ENCODE measurements around the gene POLR2J. TPM values are rescaled to one million over a fixed set of nuclear protein-coding genes. Genes with fewer than 3 reads are reported as not detected.
A peak's percentile ranks its signal among the peaks of the same experiment; 100 is the strongest.
"Not testable (repeated sequence)": the region's sequence is repeated elsewhere in the genome, so short reads cannot be mapped to it uniquely, and the experiment has no call there.

The POLR2J gene
- total RNA-seq = 45.2 and 49.5 TPM in 2 replicates

GRCh38 chr7:102478314-102479208 lies at the start of gene POLR2J:
Gene POLR2J, minus strand, starts transcription at chr7:102478922. Its CDS starts 62 bp downstream, at chr7:102478860.
- H3K27me3 Mint-ChIP-seq; H3K4me1 Mint-ChIP-seq; CTCF ChIA-PET; POLR2A ChIA-PET; intact Hi-C loops (cut with micrococcal nuclease); H3K36me3 Mint-ChIP-seq (ENCODE audit: low read depth); H3K9me3 Mint-ChIP-seq: not testable (repeated sequence)
- H3K4me3 Mint-ChIP-seq = peak within 1 kb of the TSS; percentile 90
- peak; percentile 74 for DNase-seq
- peak within 1 kb of the TSS; percentile 86 for H3K27ac Mint-ChIP-seq
- peak; percentile 94 for ATAC-seq (ENCODE audit: low read depth)

DNA sequence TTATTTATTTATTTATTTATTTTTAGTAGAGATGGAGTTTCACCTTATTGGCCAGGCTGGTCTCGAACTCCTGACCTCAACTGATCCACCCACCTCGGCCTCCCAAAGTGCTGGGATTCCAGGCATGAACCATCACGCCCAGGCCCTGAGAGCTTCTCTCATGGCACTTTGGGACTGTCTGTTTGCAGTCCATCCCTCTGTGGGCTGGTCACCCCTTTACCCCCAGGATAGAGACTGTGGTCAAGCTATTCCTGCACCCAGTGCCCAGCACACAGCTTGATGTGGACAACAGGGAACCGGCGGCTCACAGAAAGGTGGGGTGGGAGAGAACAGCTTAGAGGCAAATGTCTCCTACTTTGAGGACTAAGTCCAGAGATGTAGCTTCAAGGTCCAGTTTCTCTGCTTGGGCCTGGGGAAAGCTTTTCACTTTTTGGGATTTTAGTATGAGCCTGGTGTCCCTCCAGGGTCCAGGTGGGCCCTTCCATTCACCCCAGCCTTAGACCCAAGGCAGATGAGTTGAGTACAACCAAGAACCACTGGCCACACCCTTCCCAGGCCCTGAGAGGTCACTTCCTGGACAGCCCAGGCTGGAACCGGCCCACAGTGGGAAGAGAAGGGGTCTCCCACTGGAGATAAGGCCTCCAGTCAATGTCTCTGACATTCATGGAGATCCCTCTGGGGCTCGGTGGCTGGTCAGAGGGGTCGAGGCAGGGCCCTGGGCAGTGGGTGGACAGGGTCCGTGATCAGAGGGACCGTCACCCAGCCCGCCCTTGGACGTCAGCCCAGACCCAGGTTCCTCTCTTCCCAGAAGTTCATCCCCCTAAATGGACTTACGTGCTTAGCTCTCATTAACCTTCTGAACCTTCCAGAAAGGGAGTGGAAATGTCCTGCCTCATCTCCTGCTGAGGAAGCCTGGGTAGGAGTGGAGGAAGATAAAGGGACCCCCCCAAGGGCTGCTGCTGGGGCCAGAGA lies 49.4 kb upstream of the POLR2J start:
- DNase-seq; H3K27me3 Mint-ChIP-seq; CTCF ChIA-PET; H3K4me1 Mint-ChIP-seq; intact Hi-C loops (cut with micrococcal nuclease); ATAC-seq (ENCODE audit: low read depth); H3K9me3 Mint-ChIP-seq; POLR2A ChIA-PET; H3K27ac Mint-ChIP-seq; H3K4me3 Mint-ChIP-seq; H3K36me3 Mint-ChIP-seq (ENCODE audit: low read depth): not testable (repeated sequence)

GRCh38 chr7:102527182-102527581 lies 48.5 kb upstream of the POLR2J start:
- H3K27ac Mint-ChIP-seq; H3K36me3 Mint-ChIP-seq (ENCODE audit: low read depth); POLR2A ChIA-PET; intact Hi-C loops (cut with micrococcal nuclease); CTCF ChIA-PET; H3K9me3 Mint-ChIP-seq; H3K4me1 Mint-ChIP-seq; ATAC-seq (ENCODE audit: low read depth); H3K27me3 Mint-ChIP-seq; DNase-seq; H3K4me3 Mint-ChIP-seq: not testable (repeated sequence)

GRCh38 chr7:102524803-102525202 lies 46.1 kb upstream of the POLR2J start:
- POLR2A ChIA-PET; intact Hi-C loops (cut with micrococcal nuclease); H3K36me3 Mint-ChIP-seq (ENCODE audit: low read depth); H3K27me3 Mint-ChIP-seq; H3K27ac Mint-ChIP-seq; ATAC-seq (ENCODE audit: low read depth); CTCF ChIA-PET; H3K4me1 Mint-ChIP-seq; H3K9me3 Mint-ChIP-seq; DNase-seq; H3K4me3 Mint-ChIP-seq: not testable (repeated sequence)

DNA sequence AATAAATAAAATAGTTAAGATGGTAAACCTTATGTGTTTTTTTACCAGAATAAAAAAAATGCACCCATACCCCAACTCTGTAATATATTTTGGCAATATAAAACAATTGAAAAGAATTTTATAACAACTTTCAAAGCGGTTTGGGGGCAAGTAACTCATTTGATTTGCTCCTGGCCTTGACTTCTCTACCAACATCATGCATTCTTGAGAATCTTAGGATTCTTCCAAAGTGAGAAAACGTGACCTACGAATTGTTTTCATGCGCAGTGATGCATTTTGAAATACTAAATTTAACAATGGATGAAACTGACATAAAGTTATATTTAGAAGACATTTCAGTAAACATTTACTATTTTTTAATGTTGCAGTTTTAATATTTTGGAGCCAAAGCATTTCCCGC lies 42.1 kb upstream of the POLR2J start:
- H3K4me3 Mint-ChIP-seq; H3K9me3 Mint-ChIP-seq; POLR2A ChIA-PET; ATAC-seq (ENCODE audit: low read depth); H3K36me3 Mint-ChIP-seq (ENCODE audit: low read depth); intact Hi-C loops (cut with micrococcal nuclease); CTCF ChIA-PET; H3K4me1 Mint-ChIP-seq; H3K27ac Mint-ChIP-seq; H3K27me3 Mint-ChIP-seq; DNase-seq: not testable (repeated sequence)

- POLR2A ChIA-PET; H3K27me3 Mint-ChIP-seq; H3K4me1 Mint-ChIP-seq; H3K27ac Mint-ChIP-seq; H3K36me3 Mint-ChIP-seq (ENCODE audit: low read depth); DNase-seq; H3K9me3 Mint-ChIP-seq; CTCF ChIA-PET; intact Hi-C loops (cut with micrococcal nuclease); H3K4me3 Mint-ChIP-seq: not testable (repeated sequence)
- ATAC-seq (ENCODE audit: low read depth) = peak; percentile 91
Observed at GRCh38 chr7:102517550-102518147, 38.9 kb upstream of the POLR2J start, which contains the start of gene RASA4B. Gene RASA4B, minus strand, starts transcription at chr7:102517777. Its CDS starts 67 bp downstream, at chr7:102517710.

GRCh38 chr7:102516951-102517350 lies 38.2 kb upstream of the POLR2J start:
- H3K27ac Mint-ChIP-seq; POLR2A ChIA-PET; H3K9me3 Mint-ChIP-seq; DNase-seq; H3K4me1 Mint-ChIP-seq; H3K4me3 Mint-ChIP-seq; CTCF ChIA-PET; H3K27me3 Mint-ChIP-seq; intact Hi-C loops (cut with micrococcal nuclease); H3K36me3 Mint-ChIP-seq (ENCODE audit: low read depth): not testable (repeated sequence)
- ATAC-seq (ENCODE audit: low read depth) = peak; percentile 6

DNA sequence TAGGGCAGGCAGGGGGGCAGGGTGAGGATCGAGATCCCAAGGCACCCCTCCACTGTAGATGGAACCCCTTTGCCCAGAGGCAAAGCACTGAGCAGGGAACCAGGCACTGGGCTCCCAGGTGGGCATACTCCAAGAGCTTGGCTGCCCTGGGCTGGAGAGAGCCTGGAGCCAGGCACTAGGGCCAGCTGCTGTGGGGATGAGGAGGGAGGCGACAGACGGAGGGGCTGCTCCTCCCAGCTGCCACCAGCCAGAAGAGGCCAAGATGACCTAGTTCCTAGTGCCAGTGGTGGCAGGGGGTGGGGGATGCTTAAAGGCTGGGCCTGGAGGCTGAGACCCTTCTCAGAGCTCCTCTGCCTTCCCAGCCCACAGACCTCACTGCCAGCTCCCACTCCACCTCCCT lies 37.2 kb upstream of the POLR2J start:
- intact Hi-C loops (cut with micrococcal nuclease); DNase-seq; POLR2A ChIA-PET; H3K27ac Mint-ChIP-seq; H3K27me3 Mint-ChIP-seq; H3K4me1 Mint-ChIP-seq; ATAC-seq (ENCODE audit: low read depth); H3K4me3 Mint-ChIP-seq; CTCF ChIA-PET; H3K9me3 Mint-ChIP-seq; H3K36me3 Mint-ChIP-seq (ENCODE audit: low read depth): not testable (repeated sequence)

DNA sequence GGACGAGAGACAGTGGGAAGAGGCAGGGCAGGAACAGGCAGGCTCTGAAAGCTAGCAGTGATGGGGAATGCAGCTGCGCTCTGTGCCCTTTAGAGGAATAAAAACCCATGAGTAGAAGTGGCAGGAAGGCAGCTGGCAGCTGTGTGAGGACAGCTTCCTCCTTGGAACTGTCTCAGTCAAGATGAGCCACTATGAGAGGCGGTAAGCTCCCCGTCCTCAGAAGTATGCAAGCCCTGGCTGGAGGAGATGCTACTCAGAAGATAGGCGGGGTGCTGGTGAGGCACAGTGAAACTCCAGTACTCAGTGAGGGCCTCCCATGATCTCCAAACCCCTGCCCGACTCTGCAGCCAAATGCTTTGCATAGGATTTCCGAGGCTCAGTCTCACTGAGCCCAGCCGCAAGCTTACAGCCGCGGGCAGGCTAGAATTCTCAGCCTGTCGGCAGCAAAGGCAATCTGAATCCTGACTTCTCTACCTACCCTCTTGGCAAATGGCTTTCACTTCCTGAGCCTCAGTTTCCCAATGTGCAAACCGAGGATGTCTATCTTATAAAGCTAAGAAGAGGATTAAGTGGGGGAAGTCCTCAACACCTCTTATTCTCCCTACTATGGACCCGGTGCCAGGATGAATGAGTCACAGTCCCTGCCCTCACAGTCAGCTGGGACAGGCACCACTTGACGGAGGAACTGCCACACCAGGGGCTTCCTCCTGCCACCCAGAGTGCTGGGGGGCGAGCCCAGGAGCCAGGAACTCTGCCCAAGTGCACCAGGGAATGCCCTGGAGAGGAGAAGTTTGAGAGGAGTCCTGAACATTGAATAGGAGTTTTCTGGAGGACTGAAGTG lies 36.4 kb upstream of the POLR2J start:
- CTCF ChIA-PET; intact Hi-C loops (cut with micrococcal nuclease); H3K4me3 Mint-ChIP-seq; POLR2A ChIA-PET; DNase-seq; H3K9me3 Mint-ChIP-seq; H3K27ac Mint-ChIP-seq; H3K27me3 Mint-ChIP-seq; H3K36me3 Mint-ChIP-seq (ENCODE audit: low read depth); H3K4me1 Mint-ChIP-seq: not testable (repeated sequence)
- ATAC-seq (ENCODE audit: low read depth) = peak; percentile 43

GRCh38 chr7:102512642-102513221 lies 34.0 kb upstream of the POLR2J start:
- H3K27ac Mint-ChIP-seq; H3K36me3 Mint-ChIP-seq (ENCODE audit: low read depth); H3K4me3 Mint-ChIP-seq; ATAC-seq (ENCODE audit: low read depth); CTCF ChIA-PET; H3K9me3 Mint-ChIP-seq; POLR2A ChIA-PET; H3K27me3 Mint-ChIP-seq; H3K4me1 Mint-ChIP-seq; intact Hi-C loops (cut with micrococcal nuclease): not testable (repeated sequence)
- peak; percentile 31 for DNase-seq
